Upper lobe of right lung (tissue), 1 donor: ENCODE results near the gene ANO8. TPM values are rescaled to one million over a fixed set of nuclear protein-coding genes. Genes with fewer than 3 reads are reported as not detected.

Experiments used
- ATAC-seq: fragments of 200-7000 bp; cut with Tn5 transposase; one replicate; pipeline ENCODE4 v1.9.1; 2020; ENCODE audit warnings: mild to moderate bottlenecking, moderate library complexity
- DNase-seq: peaks from one replicate; pipeline ENCODE4 v3.0.0-alpha.2; 2020
- H3K27ac ChIP-seq: fragments of 200-600 bp; one replicate; pipeline ENCODE4 v1.8.0; 2022
- H3K27me3 ChIP-seq: fragments of 200-600 bp; one replicate; pipeline ENCODE4 v1.8.0; 2022; ENCODE audit warnings: mild to moderate bottlenecking
- H3K36me3 ChIP-seq: fragments of 200-600 bp; one replicate; pipeline ENCODE4 v1.8.0; 2022
- H3K4me1 ChIP-seq: fragments of 200-600 bp; one replicate; pipeline ENCODE4 v1.8.0; 2022
- H3K4me3 ChIP-seq: fragments of 200-600 bp; one replicate; pipeline ENCODE4 v1.8.0; 2022; ENCODE audit warnings: mild to moderate bottlenecking
- H3K9me3 ChIP-seq: fragments of 200-600 bp; one replicate; pipeline ENCODE4 v1.8.0; 2022
- CTCF ChIP-seq: fragments of 200-600 bp; IDR thresholded peaks from one replicate; pipeline ENCODE4 v1.8.0; 2022; ENCODE audit warnings: antibody characterized with exemption
- intact Hi-C: fragments of 100-400 bp; cut with DNase I; formaldehyde crosslinking; loops from one replicate; pipeline ENCODE4 v1.11.0; 2022
- total RNA-seq: library from RNA; stranded (reverse); fragmentation: NEBNext Ultra II Directional; extraction: Animal tissue kit (Norgen Biotek cat#: 25700); gene quantifications from one replicate; pipeline ENCODE4 v1.2.1, GENCODE V29; 2021
- donor health status: DM: no; HTN: yes; CAD: no; lungs with severe emphysema.

Gene ANO8
- total RNA-seq, 1 donor from 2014 or later: 14.6 TPM

- no peak overlapping the region for H3K27ac ChIP-seq
- H3K4me3 ChIP-seq: no peak overlapping the region
- intact Hi-C loops: no loop called here
- no peaks in the 10 kb centered on the region for H3K27me3 ChIP-seq
- no peak for TF ChIP-seq CTCF
- peak; percentile 77 for DNase-seq
- H3K36me3 ChIP-seq: no peaks in the 10 kb centered on the region
- peaks cover 8% of the 10 kb centered on the region for H3K4me1 ChIP-seq
- peak; percentile 51 for ATAC-seq
- H3K9me3 ChIP-seq: no peaks in the 10 kb centered on the region
Measured at GRCh38 chr19:17294051-17294891, 40.4 kb downstream of the ANO8 start.

GRCh38 chr19:17293605-17294004 is 41.0 kb downstream of the ANO8 start:
- TF ChIP-seq CTCF: no peak
- Histone ChIP-seq H3K27ac (no peak overlapping the region), H3K4me3 (no peak overlapping the region), H3K9me3 (no peaks in the 10 kb centered on the region), H3K27me3 (no peaks in the 10 kb centered on the region), H3K36me3 (no peaks in the 10 kb centered on the region), H3K4me1 (peaks cover 8% of the 10 kb centered on the region)
- intact Hi-C loops: no loop called here
- ATAC-seq (no peak), DNase-seq (no peak)

- no peaks in the 10 kb centered on the region for H3K9me3 ChIP-seq
- no peaks in the 10 kb centered on the region for H3K27me3 ChIP-seq
- H3K36me3 ChIP-seq: no peaks in the 10 kb centered on the region
- DNase-seq: peak; percentile 81
- intact Hi-C loops: no loop called here
- peak; percentile 94 for ATAC-seq
- peak overlapping the region; percentile 59 for H3K4me3 ChIP-seq
- peaks cover 8% of the 10 kb centered on the region for H3K4me1 ChIP-seq
- TF ChIP-seq CTCF: peak; percentile 76
- peak overlapping the region; percentile 40 for H3K27ac ChIP-seq
Measured at GRCh38 chr19:17292301-17293074, 42.2 kb downstream of the ANO8 start.

- peak; percentile 28 for ATAC-seq
- peaks cover 8% of the 10 kb centered on the region for H3K4me1 ChIP-seq
- H3K36me3 ChIP-seq: no peaks in the 10 kb centered on the region
- H3K4me3 ChIP-seq: no peak overlapping the region
- DNase-seq: peak; percentile 79
- intact Hi-C loops: no loop called here
- no peaks in the 10 kb centered on the region for H3K27me3 ChIP-seq
- H3K9me3 ChIP-seq: no peaks in the 10 kb centered on the region
- no peak for TF ChIP-seq CTCF
- no peak overlapping the region for H3K27ac ChIP-seq
Measured at GRCh38 chr19:17289489-17289888, 45.2 kb downstream of the ANO8 start.

GRCh38 chr19:17286752-17287151 is 47.9 kb downstream of the ANO8 start:
- no peak overlapping the region for H3K4me3 ChIP-seq
- ATAC-seq (no peak), DNase-seq (no peak)
- TF ChIP-seq CTCF: no peak
- H3K27me3 ChIP-seq: peaks cover 7% of the 10 kb centered on the region
- no peaks in the 10 kb centered on the region for H3K9me3 ChIP-seq
- intact Hi-C loops: no loop called here
- no peaks in the 10 kb centered on the region for H3K36me3 ChIP-seq
- peaks cover 11% of the 10 kb centered on the region for H3K4me1 ChIP-seq
- no peak overlapping the region for H3K27ac ChIP-seq
